Choroid plexus epithelial cell (primary cell): ENCODE measurements around the gene PTGR3.

ENCODE experiments used
- DNase-seq: peaks from one replicate; pipeline ENCODE4 v3.0.0-alpha.2; 2010; ENCODE audit warnings: low read depth
- H3K4me3 ChIP-seq: 2 replicates; pipeline ENCODE4 v1.5.1; 2011; ENCODE audit warnings: low read depth, mild to moderate bottlenecking, control low read depth, low read length, moderate library complexity
- CTCF ChIP-seq: conservative IDR thresholded peaks from 2 replicates; pipeline ENCODE4 v1.5.1; 2011; ENCODE audit warnings: low read depth, mild to moderate bottlenecking, control low read depth, inconsistent platforms, low read length, moderate library complexity

PTGR3 gene

GRCh38 chr18:75247611-75248421, 38.9 kb upstream of the PTGR3 start:
- peak overlapping the region; percentile 41 for H3K4me3 ChIP-seq
- DNase-seq: peak; percentile 76
- no peak for TF ChIP-seq CTCF

GRCh38 chr18:75246721-75247610, 38.0 kb upstream of the PTGR3 start:
- no peak for TF ChIP-seq CTCF
- H3K4me3 ChIP-seq: peak overlapping the region; percentile 41
- DNase-seq: peak; percentile 52

GRCh38 chr18:75244351-75245313, 35.7 kb upstream of the PTGR3 start:
- TF ChIP-seq CTCF: no peak
- DNase-seq: no peak
- no peak overlapping the region for H3K4me3 ChIP-seq

- no peak for TF ChIP-seq CTCF
- H3K4me3 ChIP-seq: no peak overlapping the region
- no peak for DNase-seq
Measured at GRCh38 chr18:75241705-75242104, 32.8 kb upstream of the PTGR3 start.

GRCh38 chr18:75240433-75240832, 31.5 kb upstream of the PTGR3 start:
- H3K4me3 ChIP-seq: no peak overlapping the region
- no peak for TF ChIP-seq CTCF
- DNase-seq: no peak

GRCh38 chr18:75238786-75239185, 29.8 kb upstream of the PTGR3 start:
- TF ChIP-seq CTCF: no peak
- no peak overlapping the region for H3K4me3 ChIP-seq
- no peak for DNase-seq
